Measurements from ENCODE around the gene GH1. TPM values are rescaled to one million over a fixed set of nuclear protein-coding genes. Genes with fewer than 3 reads are reported as not detected.

Gene GH1
- total RNA-seq, 1 experiment from 2014 or later, result not detected

DNA sequence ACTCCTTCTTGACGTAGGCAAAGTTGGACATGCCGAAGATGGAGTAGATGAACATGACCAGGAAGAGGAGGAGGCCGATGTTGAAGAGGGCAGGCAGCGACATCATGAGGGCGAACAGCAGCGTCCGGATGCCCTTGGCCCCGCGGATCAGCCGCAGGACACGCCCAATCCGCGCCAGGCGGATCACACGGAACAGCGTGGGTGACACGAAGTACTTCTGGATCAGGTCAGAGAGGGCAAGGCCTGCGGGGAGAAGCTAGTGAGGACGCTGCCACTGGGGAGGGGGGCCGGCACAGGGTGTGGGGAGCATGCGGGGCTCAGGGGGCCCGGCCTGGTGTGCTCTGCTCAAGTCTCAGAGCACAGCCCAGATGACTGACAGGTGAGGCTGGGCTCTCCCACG is 23.1 kb upstream of the GH1 start:
- POLR2A ChIA-PET, result no interaction called here
- CTCF ChIA-PET, result interaction anchor here (0.8 to 1.0 kb wide), 2 partner anchors 9 kb away, joined by 3 read pairs; no protein-coding TSS in a partner anchor

More for the DNA sequence above, 23.1 kb upstream of the GH1 start:
- Histone ChIP-seq H3K4me2 (ENCODE audit: low read length) (no peak overlapping the region), H3K9ac (ENCODE audit: low read length) (no peak overlapping the region), H3K36me3 (ENCODE audit: control insufficient read depth in 1 of 2, insufficient read depth in 2 of 2, low read length in 2 of 2) (no peaks in the 10 kb centered on the region), H3K9me2 (ENCODE audit: insufficient read depth) (no peaks in the 10 kb centered on the region), H3K79me2 (ENCODE audit: insufficient read depth, low read length) (no peaks in the 10 kb centered on the region), H2AFZ (ENCODE audit: low read depth, low read length, poor library complexity, severe bottlenecking) (no peak overlapping the region), H3K27ac (ENCODE audit: low read depth, low read length) (no peak overlapping the region), H4K20me1 (ENCODE audit: insufficient read depth) (no peaks in the 10 kb centered on the region), H3K4me3 (replicated peaks in 1 of 2; ENCODE audit: low read depth in 1 of 2, low read length in 2 of 2) (no peak overlapping the region), H3K9me3 (ENCODE audit: control insufficient read depth in 1 of 2, insufficient read depth in 1 of 2, low read depth in 1 of 2, low read length in 2 of 2) (no peaks in the 10 kb centered on the region), H3K27me3 (ENCODE audit: insufficient read depth, low read length) (no peaks in the 10 kb centered on the region), H3K4me1 (ENCODE audit: control insufficient read depth in 1 of 2, insufficient read depth in 2 of 2, low read length in 2 of 2) (peaks cover 0 to 4% of the 10 kb centered on the region in 2 experiments; a peak in 1 of 4 replicates)
- TF ChIP-seq ZFX (IDR thresholded peaks at IDR 0.05), result no peak
- TF ChIP-seq, protein P1, sequence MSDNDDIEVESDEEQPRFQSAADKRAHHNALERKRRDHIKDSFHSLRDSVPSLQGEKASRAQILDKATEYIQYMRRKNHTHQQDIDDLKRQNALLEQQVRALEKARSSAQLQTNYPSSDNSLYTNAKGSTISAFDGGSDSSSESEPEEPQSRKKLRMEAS (IDR thresholded peaks at IDR 0.05), result no peak
- no peak for TF ChIP-seq YY1 (IDR thresholded peaks at IDR 0.05; ENCODE audit: extremely low read depth, insufficient replicate concordance, low read depth, low read length)
- TF ChIP-seq ZBTB33 (IDR thresholded peaks at IDR 0.05; ENCODE audit: extremely low read depth, insufficient replicate concordance, low read length), result no peak
- no peak for TF ChIP-seq CTCF (IDR thresholded peaks at IDR 0.05 in 2 of 3, conservative IDR thresholded peaks at IDR 0.05 in 1 of 3; ENCODE audit: borderline replicate concordance in 1 of 3, insufficient read depth in 1 of 3, low read depth in 2 of 3, low read length in 2 of 3)
- TF ChIP-seq REST (IDR thresholded peaks at IDR 0.05; ENCODE audit: low read depth), result no peak
- no peak for TF ChIP-seq TCF7L2 (IDR thresholded peaks at IDR 0.05; ENCODE audit: borderline replicate concordance, extremely low read depth, insufficient read depth, insufficient read length)
- TF ChIP-seq POLR2AphosphoS5 (IDR thresholded peaks at IDR 0.05; ENCODE audit: low read depth, low read length), result no peak
- no peak for TF ChIP-seq SP1 (IDR thresholded peaks at IDR 0.05; ENCODE audit: low read depth)
- no peak for TF ChIP-seq CBX3 (IDR thresholded peaks at IDR 0.05; ENCODE audit: low read depth)
- TF ChIP-seq SIN3A (IDR thresholded peaks at IDR 0.05; ENCODE audit: low read depth), result no peak
- no peak for TF ChIP-seq SRF (IDR thresholded peaks at IDR 0.05; ENCODE audit: low read depth)
- RAD21 ChIA-PET (ENCODE audit: low non-redundant PET in 1 of 2, low total read pairs in 2 of 2, uncharacterized antibody in 2 of 2, unreplicated experiment in 2 of 2), result no interaction called here
- ATAC-seq (no peak), DNase-seq (ENCODE audit: low read depth, low spot score) (no peak)
- no TSS peak for BruUV-seq (replicated peaks)
- intact Hi-C loops (cut with micrococcal nuclease), result no loop called here
